Measurements from ENCODE around the gene KCNH3.

GRCh38 chr12:49567302-49567610 lies 28.4 kb downstream of the KCNH3 start:
- TF ChIP-seq CTCF (IDR thresholded peaks at IDR 0.05), result no peak
- TF ChIP-seq POLR2A (IDR thresholded peaks at IDR 0.05), result no peak
- no peak for TF ChIP-seq POLR2AphosphoS5 (IDR thresholded peaks at IDR 0.05)
- no peak for TF ChIP-seq EP300 (IDR thresholded peaks at IDR 0.05)

All from stomach (tissue), 4 donors.